HG03175 (cell line): ENCODE measurements around the gene NCK2.

ENCODE experiments used
- ATAC-seq: cut with Tn5 transposase; IDR thresholded peaks from one replicate; pipeline ENCODE4 v1.9.1; 2021; ENCODE audit warnings: mild to moderate bottlenecking, moderate library complexity; ENCODE audit not compliant: unreplicated experiment

The NCK2 gene

DNA sequence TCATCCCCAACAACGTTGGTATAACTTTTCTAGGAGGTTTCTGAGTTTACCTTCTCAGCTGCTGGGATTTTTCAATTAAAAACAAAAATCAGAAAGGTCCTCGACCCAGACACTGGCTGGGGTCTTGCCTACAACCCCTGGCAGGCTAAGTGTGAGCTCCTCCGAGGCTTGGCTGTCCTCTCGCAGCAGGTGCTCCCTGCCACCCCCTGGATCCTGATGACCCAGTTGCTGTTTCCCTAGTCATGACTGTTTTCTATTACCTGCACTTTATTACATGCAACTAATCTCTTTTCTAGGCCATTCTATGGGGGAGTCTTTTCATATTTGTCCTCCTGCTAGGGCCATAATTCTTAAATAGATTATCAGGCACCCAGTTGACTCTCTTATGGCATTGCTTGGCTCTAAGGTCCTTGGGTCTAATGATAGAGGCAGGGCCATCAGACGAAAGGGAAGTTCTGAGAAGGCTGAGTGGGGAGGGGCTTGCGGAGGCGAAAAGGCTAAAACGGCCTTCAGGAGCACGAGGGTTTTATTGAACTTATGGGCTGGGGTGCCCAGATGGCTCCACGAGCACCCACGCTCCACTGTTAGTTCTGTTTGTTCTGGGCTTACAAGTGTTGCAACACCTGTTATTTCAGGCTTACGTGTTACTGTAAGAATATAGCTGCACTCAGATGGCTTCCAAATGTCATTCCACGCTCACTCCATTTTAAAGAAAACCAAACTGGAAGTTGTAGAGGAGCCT is 166.0 kb downstream of the NCK2 start:
- ATAC-seq: no peak

DNA sequence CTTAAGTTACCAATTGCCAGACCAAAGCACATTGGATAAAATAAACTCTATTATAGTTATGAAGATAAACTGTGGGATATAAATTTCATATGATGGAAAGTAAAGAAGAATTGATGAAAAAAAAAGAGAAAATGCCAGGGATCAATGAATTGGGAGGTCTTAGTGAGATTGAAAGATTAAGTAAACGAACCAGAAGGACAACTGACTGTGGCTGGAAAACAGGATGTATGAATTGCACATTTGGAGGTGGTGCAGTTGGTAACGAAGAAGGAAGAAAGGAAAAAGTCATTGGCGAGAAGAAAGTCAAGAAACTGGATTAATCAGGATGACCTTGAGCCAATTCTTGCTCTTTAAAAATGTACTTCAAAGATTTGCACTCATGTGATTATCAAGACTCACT is 166.7 kb downstream of the NCK2 start:
- ATAC-seq: no peak

DNA sequence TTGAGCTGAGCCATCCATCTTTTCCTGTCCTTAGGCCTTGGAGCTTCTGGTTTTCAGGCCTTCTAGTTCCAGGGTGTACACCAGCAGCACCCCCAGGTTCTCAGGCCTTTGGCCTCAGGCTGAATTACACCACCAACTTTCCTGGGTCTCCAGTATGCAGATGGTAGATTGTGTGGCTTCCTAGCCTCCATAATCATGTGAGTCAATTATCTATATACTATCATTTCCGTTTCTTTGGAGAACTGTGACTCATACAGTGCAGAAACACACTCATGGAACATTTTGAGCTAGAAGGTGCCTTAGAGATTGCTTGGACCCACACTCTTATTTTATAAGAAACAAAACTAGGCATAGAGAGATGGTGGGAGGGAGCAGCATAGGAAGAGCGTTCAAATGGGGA is 167.4 kb downstream of the NCK2 start:
- ATAC-seq: no peak

GRCh38 chr2:105915005-105915558 is 170.4 kb downstream of the NCK2 start:
- peak; percentile 62 for ATAC-seq

GRCh38 chr2:105917226-105917625 is 172.5 kb downstream of the NCK2 start:
- no peak for ATAC-seq

DNA sequence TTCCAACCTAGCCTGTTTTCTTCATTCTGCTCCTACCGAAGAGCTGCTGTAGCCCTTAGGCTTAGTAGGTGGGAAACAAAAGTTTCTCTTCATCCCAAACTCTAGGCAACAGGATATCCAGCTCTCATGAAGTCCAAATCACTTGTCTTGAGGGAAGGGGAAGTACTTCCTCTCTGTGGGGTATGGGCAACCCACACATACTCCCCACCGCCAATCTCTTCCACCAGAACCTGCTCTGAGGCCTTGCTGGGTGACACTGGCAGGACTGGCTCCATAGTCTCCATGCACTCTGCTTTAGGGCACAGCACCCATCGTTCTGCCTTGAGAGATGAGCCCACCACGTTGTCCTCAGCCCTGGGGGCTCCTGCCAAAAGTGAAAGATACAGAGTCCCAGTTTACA is 173.0 kb downstream of the NCK2 start:
- no peak for ATAC-seq

- ATAC-seq: no peak
These were observed 174.6 kb downstream of the NCK2 start for GRCh38 chr2:105919191-105919811.

- ATAC-seq: no peak
These were observed 175.1 kb downstream of the NCK2 start for GRCh38 chr2:105919826-105920225.

GRCh38 chr2:105924271-105924670 is 179.6 kb downstream of the NCK2 start:
- no peak for ATAC-seq

DNA sequence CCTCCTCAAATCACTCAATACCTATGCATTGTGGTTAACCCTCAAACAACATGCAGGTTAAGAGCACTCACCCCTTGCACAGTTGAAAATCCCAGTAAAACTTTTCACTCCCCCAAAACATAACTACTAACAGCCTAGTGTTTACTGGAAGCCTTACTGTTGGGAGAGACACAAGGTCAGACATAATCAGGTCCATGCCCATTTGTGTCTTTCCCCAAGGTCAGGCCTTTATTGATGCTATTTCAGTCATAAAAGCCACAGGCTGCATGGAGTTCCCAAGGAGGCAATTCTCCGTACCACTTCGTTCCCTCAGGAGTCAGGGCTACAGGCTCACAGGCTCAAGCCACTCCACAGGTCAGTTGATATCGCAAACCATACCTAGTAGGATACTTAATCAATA is 180.2 kb downstream of the NCK2 start:
- no peak for ATAC-seq

- no peak for ATAC-seq
These were observed 180.7 kb downstream of the NCK2 start for GRCh38 chr2:105925390-105925789.

DNA sequence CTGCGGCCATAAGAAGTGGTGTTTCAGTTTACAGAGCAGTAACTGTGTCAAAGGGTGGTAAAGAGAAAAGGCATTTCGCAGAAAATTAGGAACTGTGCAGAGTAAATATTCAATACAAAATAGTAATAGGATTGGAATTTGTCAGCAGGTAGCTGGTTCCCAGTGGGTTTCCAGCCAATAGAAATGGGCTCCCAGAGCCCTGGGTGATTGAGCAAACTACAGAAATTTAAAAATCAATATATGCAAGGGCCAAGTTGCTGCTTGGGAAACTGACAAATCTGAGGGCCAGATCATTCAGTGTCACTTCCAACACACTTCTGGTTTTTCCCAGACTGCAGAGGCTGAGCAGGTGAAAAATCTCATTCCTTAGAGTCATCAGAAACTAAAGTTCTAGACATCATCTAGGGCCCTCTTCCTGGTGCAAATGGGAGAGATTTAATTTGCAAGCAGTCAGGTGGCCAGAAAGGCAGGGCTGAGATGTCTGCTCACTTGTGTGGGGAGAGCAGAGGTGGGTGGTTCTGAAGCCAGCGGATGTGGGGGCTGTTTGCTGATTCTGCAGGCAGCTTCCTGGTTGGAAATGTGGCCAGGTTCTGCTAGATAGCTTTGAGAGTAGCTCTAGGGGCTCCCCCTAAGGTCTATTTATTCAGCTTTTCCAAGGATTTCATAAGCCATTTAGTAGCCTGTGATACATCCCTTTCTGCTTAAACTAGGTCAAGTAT is 182.4 kb downstream of the NCK2 start:
- no peak for ATAC-seq

DNA sequence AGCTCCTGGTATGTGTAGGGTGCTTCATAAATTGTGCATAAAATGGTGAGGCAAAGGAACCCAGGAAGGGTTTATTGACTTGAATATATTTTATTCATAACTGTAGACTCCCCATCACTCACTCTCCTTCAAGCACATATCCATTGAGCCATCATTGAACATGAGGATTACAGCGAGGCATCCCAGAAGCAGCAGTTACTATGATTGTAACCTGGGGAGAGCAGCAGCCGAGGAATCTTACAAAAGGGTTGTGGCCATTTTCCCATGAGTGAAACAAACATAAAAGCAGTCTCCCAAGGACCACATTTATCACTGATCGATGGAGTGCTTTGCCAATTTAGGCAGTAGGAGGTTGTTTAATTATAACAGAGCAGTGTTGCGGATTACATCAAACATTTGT is 183.4 kb downstream of the NCK2 start:
- no peak for ATAC-seq

DNA sequence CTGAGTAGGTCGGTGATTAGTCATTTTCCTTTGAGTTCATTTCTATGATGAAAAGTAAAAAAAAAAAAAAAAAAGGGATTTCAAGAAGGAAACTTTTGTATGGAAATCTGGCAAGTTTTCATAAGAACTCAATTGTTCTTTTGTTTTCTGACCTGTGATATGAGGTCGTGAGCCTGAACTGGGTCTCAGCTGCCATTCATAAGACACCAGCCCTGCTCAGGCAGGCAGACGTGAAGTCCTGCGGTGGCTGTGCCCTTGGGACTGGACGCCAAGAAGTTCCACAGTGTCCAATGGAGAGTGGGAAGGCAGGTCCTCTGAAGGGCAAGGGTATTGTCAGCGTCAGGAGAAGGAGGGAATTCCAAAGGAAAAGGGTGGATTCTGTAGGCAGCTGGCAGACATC is 183.9 kb downstream of the NCK2 start:
- no peak for ATAC-seq

GRCh38 chr2:105929516-105929915 is 184.8 kb downstream of the NCK2 start:
- no peak for ATAC-seq

GRCh38 chr2:105932582-105932981 is 187.9 kb downstream of the NCK2 start:
- ATAC-seq: no peak

DNA sequence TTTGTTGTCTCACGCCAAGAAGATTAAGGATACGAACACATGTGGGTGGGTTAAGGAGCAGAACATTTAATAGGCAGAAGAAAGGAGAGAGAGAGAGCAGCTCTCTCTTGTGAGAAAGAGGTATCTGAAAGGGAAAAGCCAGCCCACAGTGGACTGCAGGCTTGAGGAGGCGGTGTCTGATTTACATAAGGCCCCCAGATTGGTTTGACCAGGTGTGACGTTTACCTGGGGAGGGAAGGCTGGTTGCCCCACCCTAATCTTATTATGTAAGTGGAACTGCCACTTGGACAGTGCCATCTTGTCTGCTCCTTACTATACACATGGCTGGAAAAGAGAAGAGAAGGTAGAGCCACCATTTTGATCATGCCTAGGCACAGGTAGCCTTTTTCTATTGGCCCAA is 189.2 kb downstream of the NCK2 start:
- no peak for ATAC-seq

DNA sequence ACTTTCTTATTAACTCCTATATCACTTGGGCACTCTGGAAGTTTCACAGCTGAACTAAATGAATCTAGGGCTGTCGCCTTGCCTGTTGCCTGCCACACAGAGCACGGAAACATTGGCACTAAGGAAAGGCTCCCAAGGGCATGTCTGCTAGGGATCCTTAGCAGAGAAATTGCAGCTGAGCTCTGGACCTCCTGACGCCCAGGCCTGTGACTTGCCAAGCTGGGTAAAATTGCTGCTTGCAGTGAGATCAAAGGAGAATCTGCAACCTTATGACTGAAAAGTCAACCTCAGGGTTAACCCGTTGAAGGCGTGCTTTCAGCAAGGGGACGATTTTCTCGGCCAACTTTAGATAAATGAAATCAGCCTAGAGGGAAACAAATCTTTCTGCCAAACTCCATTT is 189.8 kb downstream of the NCK2 start:
- no peak for ATAC-seq

DNA sequence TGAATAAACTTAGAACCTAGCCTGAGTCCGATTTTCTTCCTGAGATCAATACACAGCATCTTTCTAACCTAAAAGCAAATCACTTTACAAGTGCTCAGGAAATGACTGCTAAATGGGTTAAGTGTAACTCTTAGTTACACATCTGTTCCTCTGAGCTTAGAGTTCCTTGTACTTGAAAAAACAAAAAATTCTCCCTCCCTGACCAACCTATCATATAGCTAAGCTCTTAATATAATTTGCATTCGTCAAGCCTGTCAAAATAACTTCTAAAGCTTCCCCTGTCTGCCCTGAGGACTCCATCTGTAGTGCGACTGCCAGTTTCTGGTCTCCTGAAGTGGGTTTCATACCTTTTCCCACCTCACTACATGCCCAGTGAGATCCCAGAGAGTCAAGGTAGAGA is 190.4 kb downstream of the NCK2 start:
- ATAC-seq: no peak

GRCh38 chr2:105936954-105937353 is 192.2 kb downstream of the NCK2 start:
- no peak for ATAC-seq

- ATAC-seq: no peak
These were observed 192.9 kb downstream of the NCK2 start for GRCh38 chr2:105937498-105938097.
